GM10266 (cell line): Measurements from ENCODE around the gene AQP5.
A peak's percentile ranks its signal among the peaks of the same experiment; 100 is the strongest.

Source experiments
- DNase-seq: peaks from one replicate; pipeline ENCODE4 v3.0.0; 2012; ENCODE audit errors: extremely low spot score
- TF ChIP-seq, protein P1 (sequence below): IDR thresholded peaks from 2 replicates; pipeline ENCODE4 v1.5.1; 2012; ENCODE audit warnings: mild to moderate bottlenecking, low read depth; ENCODE audit not compliant: control insufficient read depth, insufficient read depth; ENCODE audit errors: missing control alignments

AQP5 gene

GRCh38 chr12:49956663-49957569 lies 4.8 kb upstream of the AQP5 start:
- TF ChIP-seq, protein P1, sequence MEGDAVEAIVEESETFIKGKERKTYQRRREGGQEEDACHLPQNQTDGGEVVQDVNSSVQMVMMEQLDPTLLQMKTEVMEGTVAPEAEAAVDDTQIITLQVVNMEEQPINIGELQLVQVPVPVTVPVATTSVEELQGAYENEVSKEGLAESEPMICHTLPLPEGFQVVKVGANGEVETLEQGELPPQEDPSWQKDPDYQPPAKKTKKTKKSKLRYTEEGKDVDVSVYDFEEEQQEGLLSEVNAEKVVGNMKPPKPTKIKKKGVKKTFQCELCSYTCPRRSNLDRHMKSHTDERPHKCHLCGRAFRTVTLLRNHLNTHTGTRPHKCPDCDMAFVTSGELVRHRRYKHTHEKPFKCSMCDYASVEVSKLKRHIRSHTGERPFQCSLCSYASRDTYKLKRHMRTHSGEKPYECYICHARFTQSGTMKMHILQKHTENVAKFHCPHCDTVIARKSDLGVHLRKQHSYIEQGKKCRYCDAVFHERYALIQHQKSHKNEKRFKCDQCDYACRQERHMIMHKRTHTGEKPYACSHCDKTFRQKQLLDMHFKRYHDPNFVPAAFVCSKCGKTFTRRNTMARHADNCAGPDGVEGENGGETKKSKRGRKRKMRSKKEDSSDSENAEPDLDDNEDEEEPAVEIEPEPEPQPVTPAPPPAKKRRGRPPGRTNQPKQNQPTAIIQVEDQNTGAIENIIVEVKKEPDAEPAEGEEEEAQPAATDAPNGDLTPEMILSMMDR, result no peak
- no peak for DNase-seq

DNA sequence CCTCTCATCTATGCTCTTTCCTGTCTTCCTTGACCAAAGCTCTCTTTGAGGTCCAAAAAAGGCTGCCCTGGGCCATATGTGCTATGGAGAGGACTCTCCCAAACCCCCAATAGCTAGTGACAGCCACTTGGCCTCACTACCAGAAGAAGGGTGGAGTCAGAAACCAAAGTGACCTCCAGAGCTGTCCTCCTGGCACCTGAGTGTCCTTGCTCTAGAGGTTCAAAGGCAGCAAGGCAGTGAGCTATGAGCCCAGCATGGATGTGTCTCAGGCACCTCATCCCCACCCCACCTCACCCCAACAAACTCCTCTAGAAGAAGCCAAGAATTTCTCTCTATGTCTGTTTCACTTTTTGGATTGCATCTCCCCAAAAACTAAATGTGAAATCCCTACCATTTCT lies 4.1 kb upstream of the AQP5 start:
- TF ChIP-seq, protein P1, result no peak
- DNase-seq, result no peak

DNA sequence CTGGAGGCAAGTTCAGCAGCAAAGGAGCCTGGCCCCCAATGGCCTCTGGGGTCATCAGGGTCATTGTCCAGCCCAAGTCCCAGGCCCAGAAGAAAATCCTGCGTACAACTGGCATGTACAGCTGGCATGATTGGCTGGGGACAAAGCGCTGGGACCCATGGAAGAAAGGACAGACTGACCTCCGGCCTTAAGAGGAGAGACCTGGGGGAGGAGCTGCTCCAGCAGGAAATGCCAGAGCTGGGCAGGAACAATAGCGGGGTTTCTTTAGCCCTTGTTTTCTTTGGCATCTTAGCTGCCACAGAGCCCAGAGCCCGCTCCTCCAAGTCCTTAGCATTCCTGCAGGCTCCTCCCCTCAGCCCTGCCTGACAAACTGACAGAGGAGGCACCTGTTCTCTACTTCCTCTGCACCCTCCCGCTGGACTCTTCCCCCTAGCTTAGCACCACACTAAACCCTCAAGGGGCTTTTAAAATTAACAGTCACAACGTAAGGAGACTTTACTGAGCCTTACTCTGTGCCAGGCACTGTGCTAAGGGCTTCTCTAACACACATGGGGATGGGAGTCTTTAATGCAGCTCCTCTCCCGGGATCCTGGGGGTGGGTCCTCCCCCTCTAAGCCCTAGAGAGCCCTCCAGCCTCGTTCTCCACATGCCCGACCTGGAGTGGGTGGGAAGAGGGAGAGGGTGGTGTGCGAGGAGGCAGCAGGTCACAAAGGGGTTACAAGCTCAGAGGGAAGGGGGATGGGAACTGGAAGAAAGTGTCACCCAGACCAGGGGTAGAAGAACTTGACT lies 1.8 kb upstream of the AQP5 start:
- TF ChIP-seq, protein P1, result no peak
- peak; percentile 48 for DNase-seq

DNA sequence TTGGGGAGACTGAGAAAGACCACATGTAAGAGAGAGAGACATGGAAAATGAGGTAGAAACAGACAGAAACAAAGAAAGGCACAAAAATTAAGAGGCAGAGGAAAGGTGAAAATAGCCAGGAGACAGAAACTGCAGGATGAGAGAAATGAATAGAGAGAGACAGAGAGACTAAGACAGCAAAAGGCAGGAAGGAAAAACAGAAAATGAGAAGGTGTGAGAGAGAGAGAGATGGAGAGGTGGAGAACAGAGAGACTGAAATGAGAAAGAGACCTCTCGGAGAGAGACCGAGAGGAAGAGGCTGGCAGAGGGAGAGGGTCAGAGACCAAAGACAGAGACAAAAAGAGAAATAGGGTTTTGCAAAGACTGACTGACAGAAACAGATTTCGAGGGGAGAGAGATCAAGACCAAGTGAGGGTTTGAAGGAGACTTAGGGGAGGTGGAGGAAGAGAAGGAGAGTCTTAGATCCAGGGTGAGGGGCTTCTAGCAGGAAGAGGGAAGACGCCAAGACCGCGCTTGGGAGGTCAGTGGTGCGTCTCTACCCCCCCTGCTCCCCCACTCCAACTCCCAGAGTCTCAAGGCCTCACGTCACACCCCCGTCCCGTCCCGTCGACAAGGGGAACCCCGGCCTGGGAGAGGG lies 1.1 kb upstream of the AQP5 start:
- peak; percentile 38 for DNase-seq
- TF ChIP-seq, protein P1, result no peak

- TF ChIP-seq, protein P1, result no peak
- peak; percentile 36 for DNase-seq
These were observed 507 bp downstream of the AQP5 start for GRCh38 chr12:49961993-49962764.

DNA sequence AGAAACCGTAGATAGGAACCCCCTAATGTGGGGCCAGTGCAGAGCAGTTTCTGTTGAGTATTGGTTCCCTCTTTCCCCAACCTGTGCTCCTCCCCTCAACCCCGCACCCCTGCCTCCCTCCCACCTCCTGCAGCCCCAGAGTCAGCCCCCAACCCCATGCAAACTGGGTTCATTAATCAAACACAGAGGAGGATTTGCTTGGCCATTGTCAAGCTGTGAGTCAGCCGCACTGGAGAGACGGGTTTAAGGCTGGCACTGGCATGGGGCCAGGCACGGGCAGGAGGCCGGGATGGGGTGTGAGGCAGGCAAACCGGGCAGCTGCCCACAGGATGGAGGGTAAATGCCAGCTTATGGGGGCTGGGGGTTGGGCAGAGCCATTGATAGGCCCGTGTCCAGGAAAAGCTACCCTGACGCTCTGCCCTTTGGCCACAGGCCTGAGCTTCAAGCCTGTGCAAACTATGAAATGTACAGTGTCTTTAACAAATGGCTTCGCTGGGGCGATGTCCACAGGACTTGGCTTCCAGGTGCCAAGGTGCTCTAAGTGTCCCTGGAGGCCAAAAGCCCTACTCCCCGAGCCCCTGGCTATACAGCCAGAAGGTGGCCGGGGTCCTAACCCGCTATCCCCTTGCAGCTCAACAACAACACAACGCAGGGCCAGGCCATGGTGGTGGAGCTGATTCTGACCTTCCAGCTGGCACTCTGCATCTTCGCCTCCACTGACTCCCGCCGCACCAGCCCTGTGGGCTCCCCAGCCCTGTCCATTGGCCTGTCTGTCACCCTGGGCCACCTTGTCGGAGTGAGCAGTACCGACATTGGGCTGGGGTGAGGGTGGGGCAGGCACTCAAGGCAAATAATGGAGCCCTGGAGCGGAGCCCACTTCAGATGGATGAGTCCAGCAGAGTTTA lies 1.4 kb downstream of the AQP5 start:
- no peak for DNase-seq
- TF ChIP-seq, protein P1, result no peak
